Ovary (tissue), 3 donors: ENCODE data around the gene SPDEF.

Experiments
- CTCF ChIP-seq, 3 donors: fragments of 450-650 bp in 2 of 3; fragments of 200-600 bp in 1 of 3; IDR thresholded peaks; one replicate each; pipeline versions ENCODE4 v1.5.1 to v1.8.0; 2016 to 2022; ENCODE audit warnings: antibody characterized with exemption in 3 of 3, mild to moderate bottlenecking in 1 of 3
- EP300 ChIP-seq: sonication (generic); formaldehyde crosslinking; IDR thresholded peaks from one replicate; pipeline ENCODE4 v1.6.1; 2017; ENCODE audit warnings: antibody characterized with exemption
- donor health status: DM: no; HTN: no; CAD: no.

GRCh38 chr6:34506718-34507117, 49.4 kb downstream of the SPDEF start:
- no peak for TF ChIP-seq CTCF (IDR thresholded peaks at IDR 0.05)
- TF ChIP-seq EP300, result no peak
